ENCODE measurements around the gene PPM1L.

- no peak for TF ChIP-seq POLR2A (IDR thresholded peaks at IDR 0.05)
- TF ChIP-seq CTCF (IDR thresholded peaks at IDR 0.05), result no peak
Observed at GRCh38 chr3:161017971-161018370, 261.9 kb downstream of the PPM1L start.

Measured in ovary (tissue), 3 donors.